Astrocyte of the spinal cord (primary cell): ENCODE data around the gene TFG.

ENCODE experiments used
- DNase-seq: peaks from one replicate; pipeline ENCODE4 v3.0.0; 2011; ENCODE audit warnings: low read depth, low spot score
- H3K4me3 ChIP-seq: 2 replicates; pipeline ENCODE4 v1.5.1; 2011; ENCODE audit warnings: low read depth, mild to moderate bottlenecking, low read length, moderate library complexity
- CTCF ChIP-seq: IDR thresholded peaks from 2 replicates; pipeline ENCODE4 v1.5.1; 2012; ENCODE audit warnings: low read depth, mild to moderate bottlenecking, low read length, inconsistent platforms
- in situ Hi-C: cut with HindIII; loops from 2 replicates; pipeline ENCODE4 v1.10.0; 2017; ENCODE audit warnings: low sequenced_read_pairs

Gene TFG

GRCh38 chr3:100798012-100798411 is 88.7 kb downstream of the TFG start:
- in situ Hi-C loops, result no loop called here
- no peak for TF ChIP-seq CTCF
- no peak overlapping the region for H3K4me3 ChIP-seq
- no peak for DNase-seq
